Neuronal stem cell (in vitro differentiated cells): ENCODE data around the gene RNF103.
"Not testable (repeated sequence)": the region's sequence is repeated elsewhere in the genome, so short reads cannot be mapped to it uniquely, and the experiment has no call there.

Experiments used
- DNase-seq: peaks from one replicate; pipeline ENCODE4 v3.0.0-alpha.2; 2013; ENCODE audit warnings: low spot score
- H2AFZ ChIP-seq: one replicate; pipeline ENCODE4 v1.6.1; 2013; ENCODE audit warnings: mild to moderate bottlenecking, low read length, inconsistent platforms
- H2AK5ac ChIP-seq: 2 replicates; pipeline ENCODE4 v1.6.1; 2013; ENCODE audit warnings: low read depth, mild to moderate bottlenecking, inconsistent platforms, low read length, moderate library complexity, mixed read lengths
- H2BK120ac ChIP-seq: 2 replicates; pipeline ENCODE4 v1.6.1; 2013; ENCODE audit warnings: low read depth, mild to moderate bottlenecking, inconsistent platforms, low read length, moderate library complexity, mixed read lengths
- H2BK12ac ChIP-seq: one replicate; pipeline ENCODE4 v1.6.1; 2013; ENCODE audit warnings: low read length, inconsistent platforms
- H2BK15ac ChIP-seq: 2 replicates; pipeline ENCODE4 v1.6.1; 2013; ENCODE audit warnings: mild to moderate bottlenecking, low read length, inconsistent platforms, mixed read lengths
- H2BK5ac ChIP-seq: one replicate; pipeline ENCODE4 v1.6.1; 2013; ENCODE audit warnings: inconsistent platforms, mild to moderate bottlenecking, low read length, moderate library complexity
- H3K14ac ChIP-seq: one replicate; pipeline ENCODE4 v1.6.1; 2013; ENCODE audit warnings: low read length, inconsistent platforms
- H3K18ac ChIP-seq: 2 replicates; pipeline ENCODE4 v1.6.1; 2013; ENCODE audit warnings: low read length, inconsistent platforms
- H3K23ac ChIP-seq: 2 replicates; pipeline ENCODE4 v1.6.1; 2013; ENCODE audit warnings: low read depth, mild to moderate bottlenecking, mixed read lengths, low read length, inconsistent platforms; ENCODE audit not compliant: poor library complexity
- H3K27ac ChIP-seq: replicated peaks from 3 replicates; pipeline ENCODE4 v1.5.1; 2013; ENCODE audit warnings: low read length, inconsistent platforms
- H3K27me3 ChIP-seq, 3 experiments: 2 replicates each; pipeline ENCODE4 v1.6.1; 2013; ENCODE audit warnings: low read length in 3 of 3, mild to moderate bottlenecking in 2 of 3, inconsistent platforms in 1 of 3, low read depth in 1 of 3, mixed read lengths in 1 of 3, moderate library complexity in 1 of 3; ENCODE audit not compliant: control insufficient read depth in 3 of 3, insufficient read depth in 3 of 3
- H3K36me3 ChIP-seq, 2 donors: replicated peaks in 1 of 2; 2 replicates each; pipeline ENCODE4 v1.6.1; 2013; ENCODE audit warnings: low read length in 2 of 2; ENCODE audit not compliant: control insufficient read depth in 2 of 2, insufficient read depth in 2 of 2
- H3K4ac ChIP-seq: 2 replicates; pipeline ENCODE4 v1.6.1; 2013; ENCODE audit warnings: inconsistent platforms, mild to moderate bottlenecking, low read length, moderate library complexity
- H3K4me1 ChIP-seq, 2 donors: 1 replicate in 1 of 2; 2 replicates in 1 of 2; pipeline ENCODE4 v1.6.1; 2013; ENCODE audit warnings: low read length in 2 of 2, low read depth in 1 of 2; ENCODE audit not compliant: control insufficient read depth in 2 of 2, insufficient read depth in 1 of 2
- H3K4me2 ChIP-seq: one replicate; pipeline ENCODE4 v1.6.1; 2013; ENCODE audit warnings: mild to moderate bottlenecking, low read length, inconsistent platforms; ENCODE audit not compliant: insufficient read depth, poor library complexity, severe bottlenecking
- H3K4me3 ChIP-seq, 2 donors: 2 replicates each; pipeline ENCODE4 v1.5.1; 2013; ENCODE audit warnings: low read length in 2 of 2, mild to moderate bottlenecking in 2 of 2, inconsistent platforms in 1 of 2, moderate library complexity in 1 of 2
- H3K79me1 ChIP-seq: one replicate; pipeline ENCODE4 v1.6.1; 2013; ENCODE audit warnings: low read depth, mild to moderate bottlenecking, inconsistent platforms, low read length, moderate library complexity
- H3K9ac ChIP-seq: one replicate; pipeline ENCODE4 v1.6.1; 2013; ENCODE audit warnings: mild to moderate bottlenecking, low read depth, low read length, inconsistent platforms; ENCODE audit not compliant: poor library complexity
- H3K9me3 ChIP-seq, 2 donors: replicated peaks in 1 of 2; 2 replicates each; pipeline versions ENCODE3 to v1.6.1; 2013; ENCODE audit warnings: low read length in 2 of 2, mild to moderate bottlenecking in 2 of 2, inconsistent platforms in 1 of 2, low read depth in 1 of 2, mixed read lengths in 1 of 2, moderate library complexity in 1 of 2; ENCODE audit not compliant: control insufficient read depth in 2 of 2, insufficient read depth in 1 of 2
- H4K8ac ChIP-seq: one replicate; pipeline ENCODE4 v1.6.1; 2013; ENCODE audit warnings: low read depth, mild to moderate bottlenecking, inconsistent platforms, low read length, moderate library complexity
- H4K91ac ChIP-seq: one replicate; pipeline ENCODE4 v1.6.1; 2013; ENCODE audit warnings: low read length, low read depth, mild to moderate bottlenecking, inconsistent platforms; ENCODE audit not compliant: poor library complexity
- WGBS, 2 donors: extraction: QIAGEN DNeasy Blood & Tissue Kit; methylation state at CpG; one replicate each; pipeline ENCODE4 v1.1.7; 2013; ENCODE audit warnings: missing lambda C conversion rate in 2 of 2, mixed read lengths in 1 of 2; ENCODE audit not compliant: insufficient read length in 2 of 2, insufficient replicate concordance in 1 of 2; ENCODE audit errors: extremely low coverage in 2 of 2; 5-methylcytosine and 5-hydroxymethylcytosine counted together

Gene RNF103

DNA sequence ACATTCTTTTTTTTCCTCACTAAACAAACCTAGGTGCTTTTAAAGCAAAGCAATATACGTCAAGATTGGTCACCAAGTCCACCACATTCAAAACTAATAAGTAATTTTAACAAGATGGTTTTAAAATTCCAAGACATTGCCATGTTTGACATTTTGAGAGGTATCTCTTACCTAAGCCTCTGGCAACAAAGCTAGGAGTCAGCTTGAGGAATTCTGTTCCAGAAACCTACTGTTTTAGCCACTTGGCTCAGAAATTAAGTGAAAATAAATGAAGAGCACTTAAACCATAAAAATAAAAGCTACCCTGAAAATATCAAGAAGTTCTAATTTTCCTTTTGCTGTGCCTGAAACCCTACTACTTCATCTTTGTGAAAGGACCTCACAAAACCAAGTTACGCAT lies 30.4 kb downstream of the RNF103 start:
- WGBS, 2 donors: no CpG with 5 or more reads among the region's 2 CpGs
- H3K27ac ChIP-seq: no peak overlapping the region
- no peak overlapping the region for H4K8ac ChIP-seq
- no peak overlapping the region for H3K4ac ChIP-seq
- H3K23ac ChIP-seq: no peak overlapping the region
- no peaks in the 10 kb centered on the region for H3K4me1 ChIP-seq
- H3K9me3 ChIP-seq: no peaks in the 10 kb centered on the region
- H2AK5ac ChIP-seq: no peak overlapping the region
- no peak overlapping the region for H4K91ac ChIP-seq
- H3K14ac ChIP-seq: no peak overlapping the region
- H3K27me3 ChIP-seq: no peaks in the 10 kb centered on the region
- no peak overlapping the region for H3K4me2 ChIP-seq
- no peak for DNase-seq
- no peak overlapping the region for H2BK12ac ChIP-seq
- H2BK15ac ChIP-seq: no peak overlapping the region
- no peaks in the 10 kb centered on the region for H3K79me1 ChIP-seq
- no peak overlapping the region for H3K9ac ChIP-seq
- H3K18ac ChIP-seq: no peak overlapping the region
- no peak overlapping the region for H2BK5ac ChIP-seq
- H3K36me3 ChIP-seq: no peaks in the 10 kb centered on the region
- no peak overlapping the region for H2AFZ ChIP-seq
- no peak overlapping the region for H2BK120ac ChIP-seq
- no peak overlapping the region for H3K4me3 ChIP-seq

DNA sequence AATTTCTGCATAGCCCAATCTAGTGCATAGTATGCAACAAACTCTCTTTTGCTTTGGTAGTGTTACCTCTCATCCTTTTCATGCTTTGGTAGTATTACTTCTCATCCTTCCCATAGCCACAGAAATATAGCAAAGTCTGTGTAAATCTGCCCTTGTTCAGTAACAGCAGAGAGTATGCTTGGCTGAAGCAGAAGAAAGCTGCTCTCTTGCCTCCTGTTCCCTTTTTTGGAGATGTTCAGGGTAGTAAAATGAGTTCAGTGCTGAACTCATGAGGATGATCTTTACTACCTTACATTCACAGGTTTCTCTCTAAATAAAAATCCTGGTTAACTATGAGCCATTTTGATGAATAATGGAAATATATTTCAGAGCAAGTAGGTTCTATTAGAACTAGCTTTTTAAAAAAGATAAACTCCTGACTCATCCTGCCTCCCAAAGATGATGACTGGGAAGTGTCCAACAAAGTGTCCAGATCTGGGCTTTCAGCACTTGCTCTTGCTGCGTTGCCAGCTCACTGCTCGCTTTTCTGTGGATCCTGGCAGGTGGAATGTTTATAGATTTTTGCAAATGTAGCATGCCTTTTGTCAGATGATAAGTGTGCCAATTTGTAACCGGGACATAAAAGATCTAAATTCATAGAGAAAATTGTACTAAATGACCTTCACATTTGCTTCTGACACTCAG lies 31.0 kb downstream of the RNF103 start:
- no peak overlapping the region for H3K9ac ChIP-seq
- H3K14ac ChIP-seq: no peak overlapping the region
- H3K27ac ChIP-seq: no peak overlapping the region
- no peak overlapping the region for H3K23ac ChIP-seq
- H3K4me3 ChIP-seq: no peak overlapping the region
- H2AK5ac ChIP-seq: no peak overlapping the region
- H2AFZ ChIP-seq: no peak overlapping the region
- H3K18ac ChIP-seq: no peak overlapping the region
- no peaks in the 10 kb centered on the region for H3K27me3 ChIP-seq
- no peaks in the 10 kb centered on the region for H3K36me3 ChIP-seq
- no peak overlapping the region for H2BK15ac ChIP-seq
- H4K91ac ChIP-seq: no peak overlapping the region
- H3K9me3 ChIP-seq: no peaks in the 10 kb centered on the region
- no CpG with 5 or more reads among the region's 3 CpGs for WGBS, 2 donors
- no peak overlapping the region for H3K4me2 ChIP-seq
- no peak overlapping the region for H3K4ac ChIP-seq
- DNase-seq: no peak
- no peak overlapping the region for H2BK12ac ChIP-seq
- H4K8ac ChIP-seq: no peak overlapping the region
- no peak overlapping the region for H2BK5ac ChIP-seq
- H3K79me1 ChIP-seq: no peaks in the 10 kb centered on the region
- no peaks in the 10 kb centered on the region for H3K4me1 ChIP-seq
- H2BK120ac ChIP-seq: no peak overlapping the region

GRCh38 chr2:86589701-86590100 lies 34.0 kb downstream of the RNF103 start:
- not testable (repeated sequence) for H3K27ac ChIP-seq, H2AK5ac ChIP-seq, H2BK5ac ChIP-seq, H3K9ac ChIP-seq, H2BK120ac ChIP-seq, DNase-seq, H3K27me3 ChIP-seq, H3K9me3 ChIP-seq, H3K14ac ChIP-seq, H2BK12ac ChIP-seq, H3K79me1 ChIP-seq, H3K4me2 ChIP-seq, H4K8ac ChIP-seq, H3K18ac ChIP-seq, H3K36me3 ChIP-seq, H2BK15ac ChIP-seq, H4K91ac ChIP-seq, H2AFZ ChIP-seq, H3K4me3 ChIP-seq, H3K4me1 ChIP-seq, H3K23ac ChIP-seq, H3K4ac ChIP-seq
- WGBS, 2 donors: no CpG with 5 or more reads among the region's 5 CpGs

GRCh38 chr2:86584151-86584913 lies 39.3 kb downstream of the RNF103 start:
- H3K4me1 ChIP-seq: no peaks in the 10 kb centered on the region

More at GRCh38 chr2:86584151-86584913, 39.3 kb downstream of the RNF103 start:
- DNase-seq: no peak
- Histone ChIP-seq H2AFZ (peak overlapping the region; percentile 31), H3K27me3 (no peaks in the 10 kb centered on the region), H3K27ac (no peak overlapping the region), H3K79me1 (no peaks in the 10 kb centered on the region), H3K4me2 (no peak overlapping the region), H3K9me3 (no peaks in the 10 kb centered on the region), H3K36me3 (no peaks in the 10 kb centered on the region), H4K8ac (no peak overlapping the region), H3K4me3 (no peak overlapping the region), H2BK5ac (no peak overlapping the region), H3K4ac (no peak overlapping the region), H2AK5ac (no peak overlapping the region), H3K18ac (no peak overlapping the region), H2BK120ac (no peak overlapping the region), H3K14ac (no peak overlapping the region), H4K91ac (no peak overlapping the region), H2BK12ac (no peak overlapping the region), H3K23ac (no peak overlapping the region), H2BK15ac (no peak overlapping the region), H3K9ac (no peak overlapping the region)
- no CpG with 5 or more reads among the region's 2 CpGs for WGBS, 2 donors
